Activated naive CD4-positive, alpha-beta T cell treated with anti-CD3 and anti-CD28 coated beads, Interleukin-2, amount 50 U/mL, for 72 hours (primary cell): ENCODE data around the gene AMMECR1. TPM values are rescaled to one million over a fixed set of nuclear protein-coding genes. Genes with fewer than 3 reads are reported as not detected.

Experiments
- ATAC-seq, 2 donors: fragments of 150-1000 bp; cut with Tn5 transposase; 2 replicates each; pipeline ENCODE4 v1.10.0; 2021; ENCODE audit warnings: mild to moderate bottlenecking in 2 of 2, moderate library complexity in 2 of 2
- DNase-seq, 2 donors: peaks; one replicate each; pipeline ENCODE4 v3.0.0; 2021 to 2022; ENCODE audit warnings: low spot score in 2 of 2
- H3K27ac Mint-ChIP-seq, 2 donors: one replicate each; pipeline ENCODE4 v1.8.0; 2022; ENCODE audit warnings: mild to moderate bottlenecking in 2 of 2, mixed read lengths in 2 of 2
- H3K36me3 Mint-ChIP-seq, 2 donors: one replicate each; pipeline ENCODE4 v1.8.0; 2022; ENCODE audit warnings: mixed read lengths in 2 of 2
- H3K9me3 Mint-ChIP-seq, 2 donors: one replicate each; pipeline ENCODE4 v1.8.0; 2022; ENCODE audit warnings: mixed read lengths in 2 of 2
- total RNA-seq, 2 donors: library from RNA; stranded (reverse); gene quantifications; one replicate each; pipeline ENCODE4 v1.2.3, GENCODE V29; 2022

Gene AMMECR1
- total RNA-seq, 2 donors from 2014 or later: 4.1 to 8.7 TPM

DNA sequence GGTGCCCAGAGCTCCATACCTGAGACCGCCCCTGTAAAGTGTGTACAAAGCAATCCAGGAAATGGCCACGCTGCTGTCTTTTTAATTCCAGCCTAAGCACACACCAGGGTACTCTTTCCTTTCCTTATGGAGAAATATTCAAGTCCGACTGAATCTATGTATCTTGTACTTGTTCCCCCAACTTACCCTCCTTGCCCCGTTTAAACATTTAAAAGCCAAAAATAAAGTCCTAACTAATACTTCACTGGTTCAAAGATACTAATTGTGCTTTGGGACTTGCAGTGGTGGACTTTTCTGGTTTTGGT lies 731 bp upstream of the AMMECR1 start:
- ATAC-seq (peak in 1 of 2 donors; percentile 36), DNase-seq (no peak)
- Mint-ChIP-seq H3K27ac (peak overlapping the region in 1 of 2 donors; percentile 92), H3K9me3 (no peaks in the 10 kb centered on the region), H3K36me3 (peaks cover 0 to 6% of the 10 kb centered on the region in 2 donors)

DNA sequence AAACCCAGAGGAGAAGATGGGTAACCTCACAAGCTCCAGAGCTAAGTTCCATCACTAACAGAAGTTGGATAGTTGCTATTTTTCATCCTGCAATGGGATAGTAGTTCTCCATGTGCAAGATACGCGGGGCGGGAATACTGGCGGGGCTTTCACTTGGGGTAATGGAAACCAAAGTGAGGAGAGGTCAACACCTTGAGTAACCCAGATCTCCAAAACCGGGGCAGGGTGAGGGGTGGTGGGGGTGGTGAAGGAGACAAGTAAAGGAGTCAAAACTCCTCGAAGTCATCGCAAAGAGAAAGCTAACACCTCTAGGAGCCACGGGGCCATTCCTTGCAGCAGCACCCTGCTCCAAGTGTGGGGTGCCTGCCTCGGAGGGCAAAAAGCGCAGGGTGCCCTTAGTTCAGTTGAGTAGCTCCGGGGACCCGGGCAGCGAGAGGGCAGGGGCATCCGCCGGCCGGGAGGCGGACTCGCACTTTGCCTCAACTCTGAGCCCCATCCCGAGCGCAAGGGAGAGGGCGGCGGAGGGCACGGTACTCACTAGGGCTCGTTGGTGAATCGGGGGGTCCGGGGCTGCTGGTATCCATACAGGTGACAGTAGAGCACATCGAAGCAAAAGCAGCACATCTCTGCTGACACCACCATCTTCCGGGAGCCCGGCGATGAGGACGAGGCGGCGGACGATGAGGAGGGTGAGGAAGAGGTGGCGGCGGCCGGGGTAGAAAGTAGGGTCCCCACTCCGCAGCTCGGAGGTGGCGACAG lies 645 bp downstream of the AMMECR1 start:
- peak in 1 of 2 donors; percentile 18 for DNase-seq
- no peaks in the 10 kb centered on the region for H3K9me3 Mint-ChIP-seq
- peak; percentile 34 to 38 for ATAC-seq
- H3K27ac Mint-ChIP-seq: peak overlapping the region; percentile 88 to 92
- H3K36me3 Mint-ChIP-seq: peaks cover 0 to 6% of the 10 kb centered on the region in 2 donors

DNA sequence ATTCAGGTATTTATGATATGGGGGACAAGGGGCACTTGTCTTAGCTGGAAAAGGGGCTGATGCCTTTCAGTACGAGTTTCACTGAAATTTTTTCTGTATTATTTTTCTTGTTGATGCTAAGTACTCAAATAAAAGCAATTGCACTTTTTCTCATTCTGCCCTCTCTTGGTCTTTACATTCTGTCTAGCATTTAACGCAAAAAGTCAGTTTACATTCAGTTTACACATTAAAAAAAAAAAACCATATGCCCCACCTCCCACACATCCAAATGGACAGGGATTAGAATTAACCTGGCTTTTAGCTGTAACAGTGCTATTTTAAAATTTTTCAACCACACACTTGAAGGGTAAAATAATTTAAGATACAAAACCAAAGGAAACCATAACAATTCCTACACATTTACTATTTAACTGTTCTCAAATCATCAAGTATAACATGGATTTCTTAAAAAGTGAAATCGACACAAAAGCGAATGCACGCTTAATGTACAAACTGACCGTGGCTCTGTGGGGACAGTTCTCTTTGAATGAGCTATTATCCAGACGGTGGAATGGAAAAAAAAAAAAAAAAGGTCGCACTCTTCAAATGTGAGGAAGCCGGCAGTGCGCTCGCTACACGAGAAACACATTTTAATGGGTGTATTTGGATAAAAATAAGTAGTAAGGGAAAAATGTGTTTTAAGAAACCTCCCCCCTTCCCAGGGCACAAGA lies 1.4 kb downstream of the AMMECR1 start:
- Mint-ChIP-seq H3K36me3 (peaks cover 0 to 6% of the 10 kb centered on the region in 2 donors), H3K27ac (peak overlapping the region; percentile 85 to 92), H3K9me3 (no peaks in the 10 kb centered on the region)
- DNase-seq (no peak), ATAC-seq (no peak)

DNA sequence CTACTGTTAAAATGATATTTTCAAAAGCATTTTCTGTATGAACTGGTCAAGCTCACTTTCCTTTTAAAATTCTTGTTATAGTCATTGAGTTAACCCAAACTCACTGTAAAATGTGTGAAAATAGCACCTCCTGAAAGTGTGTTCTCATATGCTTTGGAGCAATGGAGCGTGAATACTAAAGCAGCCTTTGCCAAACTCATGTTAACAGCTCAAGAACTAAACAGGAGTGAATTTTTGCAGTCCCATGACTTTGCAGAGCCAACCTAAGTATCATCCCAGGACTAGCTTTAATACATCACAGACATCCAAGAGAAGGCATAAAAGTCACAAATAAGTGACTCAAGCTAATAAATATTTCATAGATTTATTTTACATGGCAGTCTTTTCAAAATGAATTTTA lies 2.3 kb downstream of the AMMECR1 start:
- Mint-ChIP-seq H3K27ac (no peak overlapping the region), H3K9me3 (no peaks in the 10 kb centered on the region), H3K36me3 (peaks cover 0 to 6% of the 10 kb centered on the region in 2 donors)
- no peak for ATAC-seq
- no peak for DNase-seq

DNA sequence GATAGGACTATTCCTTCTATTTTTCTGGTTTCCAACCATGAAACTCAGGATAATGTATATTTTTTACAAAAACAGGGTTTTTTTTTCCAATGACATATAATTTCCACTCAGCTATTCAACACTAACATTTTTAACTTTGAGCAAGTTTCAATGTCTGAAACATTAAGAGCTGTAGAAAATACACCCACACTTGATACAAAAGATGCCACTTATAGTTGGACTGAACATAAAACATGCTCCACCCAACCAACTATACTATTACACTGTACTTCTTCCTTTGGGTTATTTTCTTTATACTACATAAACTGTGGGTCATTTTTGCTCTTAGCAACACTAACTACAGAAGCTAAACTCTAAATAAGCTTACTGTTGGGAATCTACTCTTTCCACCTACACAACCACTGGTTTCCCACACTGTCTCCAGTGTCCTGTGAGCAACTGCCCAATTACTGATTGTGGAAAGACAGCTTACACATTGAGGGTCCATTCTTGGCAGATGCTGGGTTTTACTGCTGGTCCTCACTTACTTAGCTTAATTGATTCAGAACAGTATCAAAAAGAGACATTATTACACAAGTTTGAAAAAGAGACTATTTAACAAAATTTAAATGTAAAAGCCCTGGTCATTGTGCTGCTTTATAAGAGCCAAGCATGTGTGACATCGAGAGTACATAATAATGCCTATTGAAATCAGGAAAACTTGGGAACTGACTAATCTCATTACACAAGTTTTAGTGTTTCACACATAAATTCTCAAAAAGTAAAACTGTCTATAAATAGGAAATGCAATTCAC lies 6.3 kb downstream of the AMMECR1 start:
- Mint-ChIP-seq H3K27ac (no peak overlapping the region), H3K36me3 (peaks cover 0 to 2% of the 10 kb centered on the region in 2 donors), H3K9me3 (no peaks in the 10 kb centered on the region)
- ATAC-seq (peak; percentile 20 to 72), DNase-seq (no peak)

DNA sequence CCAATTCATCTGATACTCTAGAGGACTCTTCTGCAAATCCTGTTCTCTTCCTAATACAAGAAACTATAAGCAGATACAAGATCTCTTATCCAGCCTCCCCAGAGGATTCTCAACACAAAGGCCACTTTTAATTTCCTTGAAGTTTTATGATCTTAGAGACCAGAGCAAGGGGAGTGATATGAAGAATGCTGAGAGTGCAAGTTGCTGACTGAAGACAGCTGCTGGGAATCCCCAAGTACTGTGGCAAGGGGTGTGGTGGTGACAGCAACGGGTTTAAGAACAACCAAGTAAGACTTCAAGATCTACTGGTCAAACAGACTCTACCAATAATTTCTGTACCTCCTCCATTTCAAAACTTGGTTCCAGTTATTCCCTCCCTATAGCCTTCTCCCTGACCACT lies 7.0 kb downstream of the AMMECR1 start:
- no peaks in the 10 kb centered on the region for H3K36me3 Mint-ChIP-seq
- H3K27ac Mint-ChIP-seq: no peak overlapping the region
- ATAC-seq (peak; percentile 81 to 89), DNase-seq (peak in 1 of 2 donors; percentile 12)
- no peaks in the 10 kb centered on the region for H3K9me3 Mint-ChIP-seq

DNA sequence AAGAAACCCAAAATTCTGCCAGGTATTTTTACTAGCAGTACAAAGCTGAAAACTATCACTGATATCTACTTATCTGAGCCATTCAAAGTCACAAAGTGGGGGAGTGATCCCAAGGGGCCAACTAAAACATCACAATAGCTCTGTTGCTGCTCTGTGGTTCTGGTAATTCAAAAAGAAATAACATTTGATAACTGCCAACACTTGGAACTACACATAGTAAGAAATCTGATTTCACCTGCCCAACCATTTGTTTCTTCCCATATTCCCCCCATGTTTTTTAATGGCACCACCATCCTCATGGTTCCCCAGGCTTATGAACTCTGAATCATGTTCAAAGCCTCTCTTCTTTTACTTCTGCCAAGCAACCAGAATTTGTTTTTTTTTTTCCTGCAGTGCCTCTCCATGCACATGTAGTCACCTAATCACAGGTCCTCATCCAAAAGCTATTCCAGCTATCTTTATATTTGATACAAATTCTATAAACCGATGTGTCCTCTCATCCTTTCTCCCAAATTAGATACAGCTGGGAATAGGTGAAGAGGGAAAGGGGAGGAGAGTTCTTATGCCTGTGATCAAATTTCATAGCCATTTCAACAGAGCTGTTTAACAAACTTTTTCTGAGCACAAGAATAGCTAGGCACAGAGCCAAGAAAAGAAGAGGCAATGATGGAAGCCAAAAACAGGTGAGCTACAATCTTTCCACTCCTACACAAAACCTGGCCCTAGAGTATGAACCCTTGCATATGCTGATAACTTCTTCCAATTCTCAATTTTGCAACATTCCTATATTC lies 7.7 kb downstream of the AMMECR1 start:
- ATAC-seq (no peak), DNase-seq (no peak)
- H3K9me3 Mint-ChIP-seq: no peaks in the 10 kb centered on the region
- no peaks in the 10 kb centered on the region for H3K36me3 Mint-ChIP-seq
- no peak overlapping the region for H3K27ac Mint-ChIP-seq

DNA sequence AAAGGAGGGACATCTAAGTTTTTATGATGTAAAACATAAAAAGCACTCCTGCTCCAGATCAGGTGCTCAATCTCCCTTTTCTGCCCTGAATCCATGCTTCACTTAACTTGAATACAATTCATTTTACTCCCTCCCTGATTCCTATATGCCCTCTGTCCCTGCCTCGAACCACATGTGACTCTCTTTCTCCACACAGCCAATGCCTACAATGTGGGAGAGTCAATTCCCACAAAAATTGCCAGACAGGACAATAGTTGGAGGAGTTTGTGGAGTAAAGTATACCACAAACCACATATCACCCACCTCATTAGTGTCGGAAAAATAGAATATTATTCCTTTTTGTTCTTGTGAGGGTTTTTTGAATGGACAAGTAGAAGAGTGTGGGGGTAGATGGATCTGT lies 9.7 kb downstream of the AMMECR1 start:
- H3K36me3 Mint-ChIP-seq: peaks cover 0 to 4% of the 10 kb centered on the region in 2 donors
- no peak for ATAC-seq

DNA sequence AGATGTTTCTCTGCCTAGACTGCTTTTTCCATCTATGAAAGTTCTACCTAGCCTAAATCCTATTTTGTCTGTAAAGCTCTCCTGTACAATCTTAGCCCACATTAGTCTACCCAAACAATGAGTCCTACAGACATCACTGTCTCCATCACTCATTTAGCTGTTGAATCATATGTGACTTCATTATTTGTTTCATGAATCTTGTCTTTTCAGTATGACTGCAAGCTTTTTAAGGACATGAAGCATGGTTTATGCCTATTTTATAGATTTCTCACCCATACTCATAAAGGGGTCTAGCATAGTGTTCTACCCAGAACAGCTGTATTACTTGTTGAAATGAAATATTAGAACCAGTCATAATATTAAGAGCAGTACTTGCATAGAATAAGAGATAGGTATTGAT lies 13.0 kb downstream of the AMMECR1 start:
- Mint-ChIP-seq H3K9me3 (no peaks in the 10 kb centered on the region), H3K27ac (peak overlapping the region in 1 of 2 donors; percentile 53), H3K36me3 (peaks cover 0 to 15% of the 10 kb centered on the region in 2 donors)
- no peak for DNase-seq
- peak; percentile 50 to 85 for ATAC-seq

More for the DNA sequence above, 9.7 kb downstream of the AMMECR1 start:
- Mint-ChIP-seq H3K27ac (no peak overlapping the region), H3K9me3 (no peaks in the 10 kb centered on the region)
- DNase-seq: no peak

DNA sequence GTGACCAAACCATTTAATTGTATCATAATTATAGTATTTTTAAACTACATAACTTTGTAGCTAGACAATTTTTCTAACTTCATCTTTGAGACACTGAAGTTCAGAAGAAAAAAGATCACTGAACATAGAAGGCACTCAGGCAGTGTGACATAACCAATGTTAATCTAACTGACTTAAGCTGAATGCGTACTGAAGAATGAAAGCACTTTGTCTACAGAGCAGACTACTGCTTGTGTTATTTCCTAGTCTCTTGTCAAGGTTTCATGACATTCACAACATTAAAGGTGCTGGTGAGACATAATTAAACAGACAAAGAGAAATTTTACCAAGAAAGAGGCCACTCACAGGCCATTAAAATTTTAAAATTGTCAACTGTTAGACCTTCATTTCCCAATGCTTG lies 13.5 kb downstream of the AMMECR1 start:
- peaks cover 0 to 15% of the 10 kb centered on the region in 2 donors for H3K36me3 Mint-ChIP-seq
- no peak for ATAC-seq
- DNase-seq: no peak
- no peak overlapping the region for H3K27ac Mint-ChIP-seq
- H3K9me3 Mint-ChIP-seq: no peaks in the 10 kb centered on the region

DNA sequence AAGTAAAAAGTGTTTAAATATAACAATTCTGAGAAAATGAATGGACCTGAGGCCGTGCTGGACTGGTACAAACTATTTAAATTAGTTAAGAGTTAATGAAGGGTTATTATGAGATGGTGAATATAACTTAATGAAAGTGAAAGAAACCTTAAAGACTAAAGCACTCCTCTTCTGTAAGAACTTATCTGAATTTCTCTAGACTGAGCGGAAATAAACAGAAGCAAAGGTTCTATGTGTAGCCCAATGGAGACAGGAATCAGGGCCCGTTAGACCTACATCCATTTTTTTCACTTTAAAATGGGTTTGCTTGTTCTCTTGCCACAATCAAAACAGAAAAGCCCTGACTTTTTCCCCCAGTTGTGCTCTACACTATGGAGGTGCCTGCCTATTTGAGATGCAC lies 14.9 kb downstream of the AMMECR1 start:
- H3K36me3 Mint-ChIP-seq: peaks cover 0 to 15% of the 10 kb centered on the region in 2 donors
- DNase-seq (no peak), ATAC-seq (no peak)
- H3K9me3 Mint-ChIP-seq: no peaks in the 10 kb centered on the region
- no peak overlapping the region for H3K27ac Mint-ChIP-seq

DNA sequence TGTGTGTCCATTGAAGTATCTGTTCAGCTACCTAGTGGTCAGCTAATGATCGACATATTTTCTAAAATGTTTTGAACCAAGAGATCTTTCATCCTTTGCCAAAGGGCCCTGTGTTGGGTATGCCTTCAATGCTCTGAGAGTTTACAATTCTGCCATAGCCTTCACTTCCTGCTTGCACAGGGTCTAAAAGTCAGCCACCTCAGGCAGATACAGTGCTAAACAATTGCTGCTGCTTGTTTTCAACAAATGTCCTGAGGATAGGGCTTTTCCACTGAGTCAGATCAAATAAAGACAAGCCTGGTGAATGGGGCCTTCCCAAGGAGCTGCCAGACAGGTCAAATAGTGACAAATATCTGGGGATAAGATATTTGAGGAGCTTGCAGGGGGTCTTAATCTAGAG lies 16.7 kb downstream of the AMMECR1 start:
- no peak overlapping the region for H3K27ac Mint-ChIP-seq
- H3K9me3 Mint-ChIP-seq: no peaks in the 10 kb centered on the region
- peaks cover 0 to 25% of the 10 kb centered on the region in 2 donors for H3K36me3 Mint-ChIP-seq
- ATAC-seq: no peak
- DNase-seq: no peak

DNA sequence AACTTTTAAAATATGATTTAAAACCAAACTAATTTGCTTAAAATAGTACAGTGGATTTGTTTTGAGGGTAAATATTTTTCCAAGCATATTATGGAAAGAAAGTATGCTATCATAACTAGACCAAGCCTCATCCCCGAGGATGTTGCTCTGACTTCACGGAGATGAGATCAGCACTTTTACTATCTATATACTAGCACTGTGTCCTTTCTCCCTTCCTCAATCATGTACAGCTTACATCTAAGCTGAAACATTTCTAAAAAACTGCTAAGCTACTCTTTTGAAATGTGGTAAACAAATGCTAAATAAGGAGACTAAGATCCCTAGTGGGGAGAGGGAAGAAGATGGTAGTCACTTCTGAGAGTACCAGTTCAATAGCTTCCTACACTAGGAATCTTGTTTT lies 23.8 kb downstream of the AMMECR1 start:
- Mint-ChIP-seq H3K27ac (no peak overlapping the region), H3K36me3 (peaks cover 0 to 13% of the 10 kb centered on the region in 2 donors), H3K9me3 (no peaks in the 10 kb centered on the region)
- ATAC-seq: no peak
- no peak for DNase-seq

DNA sequence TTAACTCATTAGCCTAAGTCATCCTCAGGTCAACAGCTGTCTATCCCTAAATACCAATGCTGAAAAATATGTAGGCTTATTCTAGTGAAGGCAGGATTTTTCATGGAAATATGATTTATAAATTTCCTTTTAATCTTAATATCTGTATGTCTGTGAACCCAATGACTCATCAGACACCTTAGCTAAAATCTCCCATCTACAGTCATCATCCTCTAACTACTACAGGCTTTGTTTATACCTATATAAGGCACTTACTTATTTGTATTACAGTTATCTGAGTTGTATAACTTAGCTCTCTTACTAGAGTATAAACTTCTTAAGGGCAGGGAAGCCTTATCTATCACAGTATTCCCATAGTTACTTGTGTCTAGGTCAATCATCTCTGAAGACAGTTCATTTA lies 24.2 kb downstream of the AMMECR1 start:
- H3K9me3 Mint-ChIP-seq: no peaks in the 10 kb centered on the region
- ATAC-seq: no peak
- no peak for DNase-seq
- no peak overlapping the region for H3K27ac Mint-ChIP-seq
- peaks cover 0 to 13% of the 10 kb centered on the region in 2 donors for H3K36me3 Mint-ChIP-seq

DNA sequence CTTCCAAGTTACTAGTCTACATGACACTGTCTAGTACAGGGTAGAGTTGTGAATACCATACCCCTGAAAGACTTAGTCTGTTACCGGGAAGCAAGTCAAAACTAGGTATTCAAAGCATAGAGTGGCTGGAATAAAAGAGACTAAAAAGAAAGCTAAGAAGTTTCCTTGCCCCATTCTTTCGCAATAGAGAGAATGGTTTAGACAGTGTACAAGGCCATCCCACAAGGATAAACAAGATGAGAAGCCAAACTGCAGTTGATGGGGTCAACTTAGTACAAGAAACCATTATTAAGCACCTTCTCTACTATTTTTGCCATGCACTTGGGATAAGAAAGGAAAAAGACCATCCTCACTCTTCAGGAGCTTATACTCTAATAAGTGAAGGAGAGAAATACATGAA lies 30.3 kb downstream of the AMMECR1 start:
- H3K27ac Mint-ChIP-seq: no peak overlapping the region
- no peaks in the 10 kb centered on the region for H3K36me3 Mint-ChIP-seq
- ATAC-seq: no peak
- no peak for DNase-seq
- no peaks in the 10 kb centered on the region for H3K9me3 Mint-ChIP-seq

DNA sequence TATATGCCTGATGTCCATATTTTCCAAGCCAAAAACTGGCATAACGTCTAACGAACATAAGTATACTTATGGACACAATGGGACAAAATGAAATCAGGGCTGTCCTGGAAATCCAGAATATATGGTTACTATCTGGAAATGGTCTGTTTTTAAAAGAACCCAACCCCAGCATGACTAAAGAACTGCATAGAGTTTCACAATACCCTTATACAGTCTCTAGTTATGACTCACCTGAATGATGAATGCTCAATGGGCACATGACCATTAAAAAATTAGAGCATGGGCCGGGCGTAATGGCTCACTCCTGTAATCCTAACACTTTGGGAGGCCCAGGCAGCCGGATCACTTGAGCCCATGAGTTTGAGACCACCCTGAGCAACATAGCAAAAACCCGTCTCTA lies 31.8 kb downstream of the AMMECR1 start:
- H3K27ac Mint-ChIP-seq: no peak overlapping the region
- no peaks in the 10 kb centered on the region for H3K36me3 Mint-ChIP-seq
- no peak for DNase-seq
- no peaks in the 10 kb centered on the region for H3K9me3 Mint-ChIP-seq
- ATAC-seq: peak; percentile 56 to 61
